DLD1 (cell line): ENCODE measurements around the gene CYP4F12.

Experiments
- in situ Hi-C: cut with HindIII; loops from 2 replicates; pipeline ENCODE4 v1.10.0; 2017; ENCODE audit warnings: low sequenced_read_pairs

Gene CYP4F12

DNA sequence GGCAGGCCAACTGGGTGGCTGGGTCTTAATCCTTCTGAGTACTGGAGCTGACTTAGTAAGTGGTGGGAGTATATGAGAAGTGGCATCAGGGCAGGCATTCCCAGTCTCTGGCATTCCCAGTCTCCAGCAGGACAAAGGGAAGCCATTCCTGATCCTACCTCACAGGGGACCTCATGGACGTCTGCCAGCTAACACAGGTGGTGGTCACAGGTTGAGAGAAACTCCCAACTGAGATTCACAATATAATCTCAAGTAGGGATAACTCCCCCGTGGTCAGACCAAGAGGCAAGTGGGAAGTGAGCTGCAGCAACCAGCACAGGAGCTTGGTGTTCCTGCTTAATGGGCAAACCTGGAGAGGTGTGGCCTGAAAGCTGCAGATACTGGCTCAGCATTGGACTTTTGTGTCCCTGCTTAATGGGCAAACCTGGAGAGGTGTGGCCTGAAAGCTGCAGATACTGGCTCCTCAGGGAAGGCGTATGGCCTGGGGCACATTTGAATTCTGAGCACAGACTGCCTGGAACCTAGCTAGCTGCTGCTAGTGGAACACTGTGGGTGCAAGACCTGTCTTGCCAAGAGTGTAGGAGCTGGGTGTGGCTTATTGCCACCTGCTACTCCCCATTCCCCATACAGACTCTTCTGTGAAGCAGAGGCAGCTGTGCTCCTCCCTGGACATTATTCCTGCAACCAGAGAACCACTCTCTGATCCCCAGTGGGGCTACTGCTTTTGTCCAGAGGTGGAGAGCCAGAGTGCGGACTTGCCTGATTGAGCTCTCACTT, 29.1 kb downstream of the CYP4F12 start:
- in situ Hi-C loops, result no loop called here

GRCh38 chr19:15702534-15702930, 29.6 kb downstream of the CYP4F12 start:
- in situ Hi-C loops, result no loop called here

- in situ Hi-C loops, result no loop called here
Measured at GRCh38 chr19:15714638-15715037, 41.8 kb downstream of the CYP4F12 start.

GRCh38 chr19:15715642-15716041, 42.8 kb downstream of the CYP4F12 start:
- in situ Hi-C loops, result no loop called here

- in situ Hi-C loops, result no loop called here
Measured at GRCh38 chr19:15717809-15718208, 44.9 kb downstream of the CYP4F12 start.

DNA sequence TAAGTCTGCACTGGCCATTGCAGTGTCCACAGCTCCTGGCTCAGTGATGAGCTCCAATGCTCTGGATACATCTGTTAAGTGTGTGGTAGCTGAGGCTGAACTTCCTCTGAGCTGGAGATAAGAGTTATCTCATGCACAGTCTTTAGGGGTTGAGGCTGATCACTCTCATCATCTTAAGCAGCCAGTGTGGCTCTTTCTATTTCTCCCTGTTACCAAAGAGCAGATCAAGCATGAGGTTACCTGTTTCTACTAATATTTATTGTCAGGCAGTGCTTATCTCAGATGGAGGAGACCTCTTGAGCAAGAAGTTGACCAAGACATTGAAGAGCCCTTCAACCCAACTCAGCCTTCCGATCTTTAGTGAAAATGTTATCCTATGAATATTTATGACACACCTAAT, 48.4 kb downstream of the CYP4F12 start:
- in situ Hi-C loops, result no loop called here

GRCh38 chr19:15722956-15723355, 50.1 kb downstream of the CYP4F12 start:
- in situ Hi-C loops, result no loop called here

DNA sequence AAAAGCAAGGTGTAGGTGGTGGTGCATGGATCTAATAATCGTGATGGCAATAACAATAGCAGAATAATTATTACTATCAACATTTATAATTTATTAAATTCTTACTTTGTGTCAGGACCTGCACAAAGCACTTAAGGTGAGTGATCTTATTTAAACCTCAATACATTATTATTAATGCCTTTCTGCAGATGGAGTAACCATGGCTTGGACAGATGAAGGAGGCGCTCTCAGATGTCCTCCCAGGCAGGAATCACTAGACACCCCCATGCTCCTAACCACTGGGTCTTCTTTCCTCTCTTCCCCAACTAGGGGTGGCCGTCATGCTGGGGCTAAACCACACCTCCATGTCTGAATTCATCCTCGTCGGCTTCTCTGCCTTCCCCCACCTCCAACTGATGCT, 54.8 kb downstream of the CYP4F12 start, which contains the start of gene OR10H2:
OR10H2 (plus strand) TSS at position 301 of the 400 bp plus-strand sequence; CDS start at position 321, 20 bp downstream.
- in situ Hi-C loops, result no loop called here

- in situ Hi-C loops, result no loop called here
Measured at GRCh38 chr19:15730538-15730937, 57.7 kb downstream of the CYP4F12 start.

- in situ Hi-C loops, result no loop called here
Measured at GRCh38 chr19:15732388-15732787, 59.5 kb downstream of the CYP4F12 start.

DNA sequence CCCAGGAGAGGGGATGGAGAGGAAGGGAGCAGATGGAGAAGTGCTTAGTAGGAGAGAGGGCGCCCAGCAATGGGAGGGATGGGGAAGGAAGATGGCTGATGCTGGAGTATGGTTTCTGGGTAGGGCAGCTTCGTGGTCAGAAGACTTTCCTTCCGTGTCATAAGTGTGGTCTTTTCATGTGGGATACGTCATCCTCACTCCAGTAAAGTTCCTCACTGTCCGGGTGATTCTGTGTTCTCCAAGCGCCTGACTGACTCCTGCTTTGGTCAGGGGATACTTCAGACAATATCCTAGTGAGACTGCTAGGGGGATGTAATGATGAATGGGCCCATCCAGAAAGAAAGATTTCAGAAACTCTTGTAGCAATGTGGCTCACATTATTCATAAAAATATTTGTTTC, 61.0 kb downstream of the CYP4F12 start:
- in situ Hi-C loops, result no loop called here

- in situ Hi-C loops, result no loop called here
Measured at GRCh38 chr19:15737722-15738121, 64.8 kb downstream of the CYP4F12 start, which contains the start of gene OR10H3. OR10H3 (plus strand) TSS chr19:15737985; CDS start chr19:15741393, 3,408 bp downstream.

DNA sequence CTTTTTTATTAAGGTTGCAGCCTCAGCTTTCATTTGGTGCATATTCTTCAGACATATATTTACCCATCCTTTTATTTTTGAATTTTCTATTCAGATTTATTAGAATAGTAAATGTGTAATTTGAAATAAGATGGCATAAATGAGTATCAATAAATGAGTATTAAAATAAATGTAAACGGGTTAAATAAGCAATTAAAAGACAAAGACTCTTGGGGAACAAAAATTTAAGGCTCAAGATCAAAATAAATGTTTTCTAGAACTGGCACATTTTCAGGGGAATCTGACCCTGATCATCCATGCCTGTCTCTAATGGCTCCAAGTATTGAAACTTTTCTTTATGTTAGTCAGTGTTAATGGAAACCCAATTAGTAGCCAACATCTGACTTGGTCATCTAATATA, 67.9 kb downstream of the CYP4F12 start:
- in situ Hi-C loops, result loop anchor here (10.0 kb wide), 1 partner anchor 94 kb away; no protein-coding TSS in a partner anchor
